NCI-H345 treated with DMSO at 0.1 percent for 48 hours (cell line): Measurements from ENCODE around the gene HSD17B11.
"Not testable (repeated sequence)": the region's sequence is repeated elsewhere in the genome, so short reads cannot be mapped to it uniquely, and the experiment has no call there.

ENCODE experiments used
- DNase-seq: peaks from one replicate; lab custom pipeline; 2025; ENCODE audit not compliant: unreplicated experiment; lab: John Stamatoyannopoulos, UW

The HSD17B11 gene

GRCh38 chr4:87390891-87391575 lies at the start of gene HSD17B11:
HSD17B11 (minus strand) TSS chr4:87391188; CDS start chr4:87391070, 118 bp downstream.
- peak; percentile 66 for DNase-seq

- DNase-seq: no peak
These were observed 42.4 kb upstream of the HSD17B11 start for GRCh38 chr4:87433342-87433741.

- no peak for DNase-seq
These were observed 39.0 kb upstream of the HSD17B11 start for GRCh38 chr4:87430038-87430437.

- DNase-seq: no peak
These were observed 38.0 kb upstream of the HSD17B11 start for GRCh38 chr4:87428979-87429378.

GRCh38 chr4:87427518-87427868 lies 36.5 kb upstream of the HSD17B11 start:
- DNase-seq: no peak

- DNase-seq: no peak
These were observed 36.0 kb upstream of the HSD17B11 start for GRCh38 chr4:87426865-87427517.

GRCh38 chr4:87425711-87426110 lies 34.7 kb upstream of the HSD17B11 start:
- no peak for DNase-seq

- DNase-seq: not testable (repeated sequence)
These were observed 33.1 kb upstream of the HSD17B11 start for GRCh38 chr4:87424099-87424543.

- no peak for DNase-seq
These were observed 32.5 kb upstream of the HSD17B11 start for GRCh38 chr4:87423317-87424098.

- DNase-seq: peak; percentile 78
These were observed 31.4 kb upstream of the HSD17B11 start, which contains the start of gene NUDT9 for GRCh38 chr4:87422104-87423052. NUDT9 (plus strand) TSS chr4:87422573; CDS start chr4:87422906, 333 bp downstream.

GRCh38 chr4:87420276-87420830 lies 29.4 kb upstream of the HSD17B11 start:
- no peak for DNase-seq

- no peak for DNase-seq
These were observed 28.7 kb upstream of the HSD17B11 start for GRCh38 chr4:87419578-87420249.

GRCh38 chr4:87418410-87418809 lies 27.4 kb upstream of the HSD17B11 start:
- not testable (repeated sequence) for DNase-seq

- DNase-seq: no peak
These were observed 26.0 kb upstream of the HSD17B11 start for GRCh38 chr4:87416965-87417364.

GRCh38 chr4:87414816-87415215 lies 23.8 kb upstream of the HSD17B11 start:
- no peak for DNase-seq

GRCh38 chr4:87410679-87411078 lies 19.7 kb upstream of the HSD17B11 start:
- DNase-seq: no peak

GRCh38 chr4:87410157-87410556 lies 19.2 kb upstream of the HSD17B11 start:
- no peak for DNase-seq

GRCh38 chr4:87409420-87409939 lies 18.5 kb upstream of the HSD17B11 start:
- DNase-seq: no peak

GRCh38 chr4:87406902-87407301 lies 15.9 kb upstream of the HSD17B11 start:
- not testable (repeated sequence) for DNase-seq
